Measurements from ENCODE around the gene LPP.

Gene LPP

GRCh38 chr3:188791311-188791710, 637.4 kb downstream of the LPP start:
- no peak for DNase-seq

- no peak for DNase-seq
These were observed 638.8 kb downstream of the LPP start for GRCh38 chr3:188792793-188793192.

- no peak for DNase-seq
These were observed 642.2 kb downstream of the LPP start for GRCh38 chr3:188796122-188796631.

- DNase-seq: no peak
These were observed 643.1 kb downstream of the LPP start for GRCh38 chr3:188797045-188797444.

- DNase-seq: no peak
These were observed 644.7 kb downstream of the LPP start for GRCh38 chr3:188798556-188799145.

- no peak for DNase-seq
These were observed 647.4 kb downstream of the LPP start for GRCh38 chr3:188801393-188801792.

- no peak for DNase-seq
These were observed 648.7 kb downstream of the LPP start for GRCh38 chr3:188802645-188803044.

GRCh38 chr3:188807006-188807405, 653.0 kb downstream of the LPP start:
- no peak for DNase-seq

GRCh38 chr3:188812198-188812597, 658.2 kb downstream of the LPP start:
- DNase-seq: no peak

- DNase-seq: no peak
These were observed 660.6 kb downstream of the LPP start for GRCh38 chr3:188814581-188814980.

- DNase-seq: no peak
These were observed 663.4 kb downstream of the LPP start for GRCh38 chr3:188817103-188817934.

- DNase-seq: no peak
These were observed 663.9 kb downstream of the LPP start for GRCh38 chr3:188817935-188818269.

GRCh38 chr3:188818282-188818681, 664.3 kb downstream of the LPP start:
- no peak for DNase-seq

GRCh38 chr3:188819939-188820338, 666.0 kb downstream of the LPP start:
- DNase-seq: no peak

GRCh38 chr3:188822004-188822403, 668.0 kb downstream of the LPP start:
- DNase-seq: no peak

- no peak for DNase-seq
These were observed 668.5 kb downstream of the LPP start for GRCh38 chr3:188822411-188822810.

- DNase-seq: no peak
These were observed 670.6 kb downstream of the LPP start for GRCh38 chr3:188824566-188824965.

- DNase-seq: no peak
These were observed 671.9 kb downstream of the LPP start for GRCh38 chr3:188825901-188826300.

GRCh38 chr3:188826574-188826973, 672.6 kb downstream of the LPP start:
- DNase-seq: no peak

- DNase-seq: no peak
These were observed 673.1 kb downstream of the LPP start for GRCh38 chr3:188827103-188827502.

GRCh38 chr3:188827576-188827975, 673.6 kb downstream of the LPP start:
- no peak for DNase-seq

GRCh38 chr3:188829130-188829529, 675.2 kb downstream of the LPP start:
- no peak for DNase-seq

GRCh38 chr3:188829576-188829975, 675.6 kb downstream of the LPP start:
- no peak for DNase-seq

GRCh38 chr3:188830893-188831292, 676.9 kb downstream of the LPP start:
- no peak for DNase-seq

GRCh38 chr3:188832146-188832545, 678.2 kb downstream of the LPP start:
- no peak for DNase-seq
